ENCODE results near the gene RRAD. TPM values are rescaled to one million over a fixed set of nuclear protein-coding genes. Genes with fewer than 3 reads are reported as not detected.

RRAD gene
- polyA plus RNA-seq, 12 donors: 2.8 to 15.8 (median 4.8) TPM; not detected in 1

GRCh38 chr16:66881560-66881959, 43.8 kb downstream of the RRAD start:
- no peak for DNase-seq

GRCh38 chr16:66881014-66881417, 44.3 kb downstream of the RRAD start:
- DNase-seq: no peak

- peak; percentile 93 for DNase-seq
These were observed 44.9 kb downstream of the RRAD start, which contains the start of gene PDP2 for GRCh38 chr16:66880288-66881013. Gene PDP2, plus strand, starts transcription at chr16:66880515. Its CDS starts 3,770 bp downstream, at chr16:66884285.

GRCh38 chr16:66878067-66878466, 47.3 kb downstream of the RRAD start:
- DNase-seq: no peak

GRCh38 chr16:66874079-66874775, 51.1 kb downstream of the RRAD start:
- no peak for DNase-seq

GRCh38 chr16:66873685-66874055, 51.7 kb downstream of the RRAD start:
- DNase-seq: no peak

GRCh38 chr16:66872943-66873684, 52.2 kb downstream of the RRAD start:
- DNase-seq: peak; percentile 82

GRCh38 chr16:66872559-66872942, 52.8 kb downstream of the RRAD start:
- DNase-seq: no peak

GRCh38 chr16:66871840-66872239, 53.5 kb downstream of the RRAD start:
- DNase-seq: no peak

Other genes with a start within 250 kb of the RRAD start
- gene CMTM4, start 228.8 kb downstream of the RRAD start, polyA plus RNA-seq (ENCODE audit: insufficient read length in 12 of 12): 10 to 100 TPM in 8 of 12 donors, 1 to 10 TPM in 3, not detected in 1; 8.4 to 18.7 (median 11.0) TPM
- gene DYNC1LI2, start 173.9 kb downstream of the RRAD start, polyA plus RNA-seq (ENCODE audit: insufficient read length in 12 of 12): 100 to 1,000 TPM in 5 of 12 donors, 10 to 100 TPM in 6, not detected in 1; 71.3 to 129 (median 97.6) TPM
- gene TERB1, start 124.0 kb downstream of the RRAD start, polyA plus RNA-seq (ENCODE audit: insufficient read length in 12 of 12): not detected
- 10 to 100 TPM in 11 of 12 donors, not detected in 1; 22.1 to 58.2 (median 45.9) TPM for gene NAE1, start 94.6 kb downstream of the RRAD start, polyA plus RNA-seq (ENCODE audit: insufficient read length in 12 of 12)
- gene CA7, start 81.1 kb downstream of the RRAD start, polyA plus RNA-seq (ENCODE audit: insufficient read length in 12 of 12): 10 to 100 TPM in 1 of 12 donors, not detected in 11; 16.6 TPM
- 1 to 10 TPM in 11 of 12 donors, not detected in 1; 2.2 to 8.6 (median 2.9) TPM for gene PDP2, start 45.0 kb downstream of the RRAD start, polyA plus RNA-seq (ENCODE audit: insufficient read length in 12 of 12)
- 1 to 10 TPM in 1 of 12 donors, under 1 TPM in 7, not detected in 4; 0.12 to 1.2 (median 0.16) TPM for gene CDH16, start 6.7 kb downstream of the RRAD start, polyA plus RNA-seq (ENCODE audit: insufficient read length in 12 of 12)
- 10 to 100 TPM in 11 of 12 donors, not detected in 1; 33.1 to 88.0 (median 78.6) TPM for gene CIAO2B, start 8.9 kb upstream of the RRAD start, polyA plus RNA-seq (ENCODE audit: insufficient read length in 12 of 12)
- 10 to 100 TPM in 11 of 12 donors, not detected in 1; 22.3 to 46.3 (median 29.1) TPM for gene CES2, start 10.0 kb upstream of the RRAD start, polyA plus RNA-seq (ENCODE audit: insufficient read length in 12 of 12)
- under 1 TPM in 10 of 12 donors, not detected in 2; 0.20 to 0.60 (median 0.39) TPM for gene CES3, start 35.7 kb upstream of the RRAD start, polyA plus RNA-seq (ENCODE audit: insufficient read length in 12 of 12)
- gene CES4A, start 63.1 kb upstream of the RRAD start, polyA plus RNA-seq (ENCODE audit: insufficient read length in 12 of 12): 10 to 100 TPM in 1 of 12 donors, 1 to 10 TPM in 9, not detected in 2; 1.5 to 14.7 (median 2.5) TPM
- gene CBFB, start 103.6 kb upstream of the RRAD start, polyA plus RNA-seq (ENCODE audit: insufficient read length in 12 of 12): 10 to 100 TPM in 11 of 12 donors, not detected in 1; 35.5 to 56.0 (median 42.3) TPM
- 10 to 100 TPM in 11 of 12 donors, not detected in 1; 16.2 to 23.9 (median 19.7) TPM for gene PHAF1, start 184.4 kb upstream of the RRAD start, polyA plus RNA-seq (ENCODE audit: insufficient read length in 12 of 12)
- gene B3GNT9, start 225.5 kb upstream of the RRAD start, polyA plus RNA-seq (ENCODE audit: insufficient read length in 12 of 12): 10 to 100 TPM in 5 of 12 donors, 1 to 10 TPM in 6, not detected in 1; 7.1 to 17.2 (median 9.7) TPM
- gene TRADD, start 234.4 kb upstream of the RRAD start, polyA plus RNA-seq (ENCODE audit: insufficient read length in 12 of 12): 1 to 10 TPM in 10 of 12 donors, not detected in 2; 2.0 to 5.8 (median 3.2) TPM
- gene FBXL8, start 234.4 kb upstream of the RRAD start, polyA plus RNA-seq (ENCODE audit: insufficient read length in 12 of 12): 1 to 10 TPM in 9 of 12 donors, under 1 TPM in 1, not detected in 2; 0.74 to 3.7 (median 2.1) TPM
- gene HSF4, start 239.2 kb upstream of the RRAD start, polyA plus RNA-seq (ENCODE audit: insufficient read length in 12 of 12): 10 to 100 TPM in 2 of 12 donors, 1 to 10 TPM in 9, not detected in 1; 1.4 to 15.2 (median 4.2) TPM
- 10 to 100 TPM in 11 of 12 donors, not detected in 1; 16.3 to 42.3 (median 34.2) TPM for gene NOL3, start 245.0 kb upstream of the RRAD start, polyA plus RNA-seq (ENCODE audit: insufficient read length in 12 of 12)

All from muscle of arm (tissue), 12 donors.